OCI-LY3 (cell line): ENCODE data around the gene KDM7A.

ENCODE experiments used
- CTCF ChIP-seq: fragments of 200-600, 300-600 bp; sonication (generic); IDR thresholded peaks from 2 replicates; pipeline ENCODE4 v1.5.1; 2014; ENCODE audit warnings: antibody characterized with exemption, low read length, low read depth
- EZH2phosphoT487 ChIP-seq: fragments of 200-600 bp; shearing (Covaris generic); IDR thresholded peaks from 2 replicates; pipeline ENCODE4 v1.6.1; 2018; ENCODE audit warnings: antibody characterized with exemption, mixed run types, low read depth

DNA sequence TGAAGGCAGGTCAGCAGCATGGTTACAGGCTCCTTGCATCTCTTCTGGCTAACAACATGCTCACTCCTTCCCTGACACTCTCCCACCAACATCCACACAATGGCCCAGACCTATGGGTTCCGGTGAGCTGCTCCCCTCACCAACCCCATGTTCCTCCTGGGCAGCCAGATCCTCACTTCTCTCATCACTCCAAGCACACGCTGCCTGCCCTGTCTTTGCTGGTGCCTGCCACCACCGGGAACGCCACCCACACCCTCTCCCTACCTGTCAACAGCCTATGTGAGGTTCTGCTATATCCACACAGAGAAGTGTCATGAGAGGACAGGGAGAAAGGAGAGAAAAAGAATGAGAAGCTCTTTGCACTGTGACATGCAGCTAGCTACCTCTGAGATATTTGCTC is 128.6 kb downstream of the KDM7A start:
- TF ChIP-seq CTCF (no peak), EZH2phosphoT487 (no peak)
